Measurements from ENCODE around the gene DNER. TPM values are rescaled to one million over a fixed set of nuclear protein-coding genes. Genes with fewer than 3 reads are reported as not detected.
A peak's percentile ranks its signal among the peaks of the same experiment; 100 is the strongest.

Gene DNER
- total RNA-seq, 1 donor = 0.72 TPM

DNA sequence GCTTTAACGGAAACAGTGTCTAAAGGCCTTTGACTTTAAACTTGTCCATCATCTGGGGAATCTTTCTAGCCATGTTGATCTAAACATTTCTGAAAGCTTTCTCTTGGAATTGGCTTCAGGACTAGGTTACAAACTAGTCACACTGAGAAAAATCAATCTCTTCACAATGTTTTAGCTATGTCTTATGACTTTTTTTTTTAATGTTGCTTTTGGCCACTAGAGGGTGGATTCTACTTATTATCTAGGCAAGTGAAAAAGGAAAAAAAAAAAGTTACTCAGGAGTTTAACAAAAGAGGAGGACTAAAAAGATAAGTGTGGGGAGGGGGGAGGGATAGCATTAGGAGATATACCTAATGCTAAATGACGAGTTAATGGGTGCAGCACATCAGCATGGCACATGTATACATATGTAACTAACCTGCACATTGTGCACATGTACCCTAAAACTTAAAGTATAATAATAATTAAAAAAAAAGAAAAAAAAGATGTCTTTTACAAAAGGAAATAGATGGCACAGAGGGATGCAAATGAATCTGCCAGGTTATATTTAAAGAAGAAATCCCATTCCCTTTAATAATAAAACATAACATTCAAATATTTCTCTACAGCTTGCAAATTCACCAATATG is 282.9 kb downstream of the DNER start:
- TF ChIP-seq, protein P1, sequence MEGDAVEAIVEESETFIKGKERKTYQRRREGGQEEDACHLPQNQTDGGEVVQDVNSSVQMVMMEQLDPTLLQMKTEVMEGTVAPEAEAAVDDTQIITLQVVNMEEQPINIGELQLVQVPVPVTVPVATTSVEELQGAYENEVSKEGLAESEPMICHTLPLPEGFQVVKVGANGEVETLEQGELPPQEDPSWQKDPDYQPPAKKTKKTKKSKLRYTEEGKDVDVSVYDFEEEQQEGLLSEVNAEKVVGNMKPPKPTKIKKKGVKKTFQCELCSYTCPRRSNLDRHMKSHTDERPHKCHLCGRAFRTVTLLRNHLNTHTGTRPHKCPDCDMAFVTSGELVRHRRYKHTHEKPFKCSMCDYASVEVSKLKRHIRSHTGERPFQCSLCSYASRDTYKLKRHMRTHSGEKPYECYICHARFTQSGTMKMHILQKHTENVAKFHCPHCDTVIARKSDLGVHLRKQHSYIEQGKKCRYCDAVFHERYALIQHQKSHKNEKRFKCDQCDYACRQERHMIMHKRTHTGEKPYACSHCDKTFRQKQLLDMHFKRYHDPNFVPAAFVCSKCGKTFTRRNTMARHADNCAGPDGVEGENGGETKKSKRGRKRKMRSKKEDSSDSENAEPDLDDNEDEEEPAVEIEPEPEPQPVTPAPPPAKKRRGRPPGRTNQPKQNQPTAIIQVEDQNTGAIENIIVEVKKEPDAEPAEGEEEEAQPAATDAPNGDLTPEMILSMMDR (IDR thresholded peaks at IDR 0.05; ENCODE audit: insufficient read depth, low read length) = peak; percentile 56
- peak; percentile 86 for DNase-seq (ENCODE audit: low read depth)
- no peak overlapping the region for H3K4me3 ChIP-seq (ENCODE audit: low read depth, low read length)

DNA sequence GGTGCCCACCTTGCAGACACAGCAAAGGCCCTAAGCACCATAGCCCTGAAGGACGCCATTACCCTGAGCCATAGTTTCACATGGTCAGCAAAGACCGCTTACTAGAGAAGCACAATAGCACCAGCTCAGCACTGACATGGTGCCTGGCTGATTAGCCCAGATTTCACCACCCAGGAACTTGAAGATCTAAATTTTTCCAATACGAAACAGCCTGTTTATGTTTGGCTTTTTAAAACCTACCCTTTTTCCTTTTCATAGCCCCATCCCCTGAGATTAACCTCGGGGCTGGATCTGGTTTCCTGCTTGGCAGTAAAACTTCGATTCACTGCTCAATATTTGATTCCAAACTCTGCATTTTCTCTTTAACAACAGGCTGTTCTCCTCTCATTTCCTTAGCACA is 284.8 kb downstream of the DNER start:
- no peak overlapping the region for H3K4me3 ChIP-seq (ENCODE audit: low read depth, low read length)
- no peak for DNase-seq (ENCODE audit: low read depth)
- TF ChIP-seq, protein P1 (IDR thresholded peaks at IDR 0.05; ENCODE audit: insufficient read depth, low read length) = no peak

DNA sequence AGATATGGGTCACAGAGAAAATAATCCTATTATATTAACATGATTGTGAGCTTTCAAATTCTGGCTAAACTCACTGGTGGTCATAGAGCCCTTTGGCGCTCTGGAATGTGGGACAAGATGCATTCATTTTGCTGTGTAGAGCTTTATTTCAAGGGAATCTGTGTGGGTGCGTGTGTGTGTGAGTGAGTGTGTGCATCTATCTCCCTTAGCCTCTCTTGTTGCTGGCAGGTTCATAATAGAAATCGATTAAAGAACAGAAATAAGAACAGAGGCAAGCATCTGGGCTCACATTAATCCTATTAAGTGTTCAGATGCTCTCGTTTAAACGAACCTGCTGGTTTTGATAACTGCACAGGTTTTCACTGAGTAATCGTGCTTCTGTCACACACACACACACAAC is 287.9 kb downstream of the DNER start:
- no peak overlapping the region for H3K4me3 ChIP-seq (ENCODE audit: low read depth, low read length)
- DNase-seq (ENCODE audit: low read depth) = no peak
- TF ChIP-seq, protein P1 (IDR thresholded peaks at IDR 0.05; ENCODE audit: insufficient read depth, low read length) = no peak

DNA sequence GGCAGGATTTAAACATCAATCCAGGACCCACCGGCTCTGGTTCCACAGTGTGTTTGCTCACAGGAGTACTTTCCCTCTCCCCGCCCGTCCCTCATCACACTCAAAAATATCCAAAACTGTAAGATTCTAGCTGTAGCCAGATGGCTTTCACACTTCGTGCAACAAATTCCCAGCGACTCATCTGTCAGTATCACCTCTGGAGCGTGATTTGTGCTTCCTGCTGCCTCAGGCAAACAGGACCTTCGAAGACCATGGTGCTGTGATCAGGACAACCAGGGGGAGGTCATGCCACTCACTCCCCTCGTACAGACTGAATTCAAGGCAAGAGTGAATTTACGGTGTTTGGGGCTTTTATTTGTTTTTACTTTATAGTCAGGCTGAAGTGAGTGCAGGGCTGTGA is 288.8 kb downstream of the DNER start:
- DNase-seq (ENCODE audit: low read depth) = no peak
- TF ChIP-seq, protein P1 (IDR thresholded peaks at IDR 0.05; ENCODE audit: insufficient read depth, low read length) = no peak

DNA sequence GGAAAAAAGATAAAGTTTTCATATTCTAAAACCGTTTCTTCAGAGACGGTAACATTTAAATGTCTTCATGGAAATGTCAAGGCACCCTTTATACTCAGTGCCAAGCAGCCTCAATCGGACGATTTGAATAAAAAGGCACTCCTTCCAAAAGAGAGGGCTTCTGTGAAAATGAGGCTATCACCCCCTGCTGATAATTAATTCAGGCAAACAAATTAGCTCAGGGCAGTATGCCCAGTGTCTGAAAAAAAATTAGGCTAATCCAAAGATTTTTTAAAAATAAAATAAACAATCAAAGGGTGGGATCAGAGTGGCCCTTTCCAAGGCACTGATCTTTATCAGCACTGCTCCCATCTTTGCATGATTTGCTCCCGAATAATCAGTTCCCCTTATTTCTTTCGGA is 292.3 kb downstream of the DNER start:
- no peak overlapping the region for H3K4me3 ChIP-seq (ENCODE audit: low read depth, low read length)
- no peak for DNase-seq (ENCODE audit: low read depth)
- TF ChIP-seq, protein P1 (IDR thresholded peaks at IDR 0.05; ENCODE audit: insufficient read depth, low read length) = no peak

More for the DNA sequence above, 288.8 kb downstream of the DNER start:
- H3K4me3 ChIP-seq (ENCODE audit: low read depth, low read length) = no peak overlapping the region

DNA sequence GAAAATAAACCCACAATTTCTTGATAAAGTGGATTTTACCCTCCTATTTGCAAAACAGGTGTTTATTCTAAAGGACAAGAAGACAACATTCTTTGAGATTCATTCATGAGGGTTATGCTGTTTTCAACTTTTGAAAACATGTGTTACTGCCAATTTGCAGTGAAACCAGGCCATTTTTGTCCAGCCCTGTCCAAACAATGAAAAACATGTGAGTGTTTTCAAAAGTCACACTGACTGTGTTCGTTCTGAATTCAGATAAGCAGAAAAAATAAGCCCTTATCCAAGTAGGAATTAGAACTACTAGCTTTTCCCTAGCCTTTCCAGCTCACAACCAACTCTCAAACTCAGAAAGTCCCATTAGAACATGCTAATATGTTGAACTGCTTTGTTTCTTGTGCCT is 295.2 kb downstream of the DNER start:
- TF ChIP-seq, protein P1 (IDR thresholded peaks at IDR 0.05; ENCODE audit: insufficient read depth, low read length) = no peak
- H3K4me3 ChIP-seq (ENCODE audit: low read depth, low read length) = no peak overlapping the region
- DNase-seq (ENCODE audit: low read depth) = peak; percentile 87

DNA sequence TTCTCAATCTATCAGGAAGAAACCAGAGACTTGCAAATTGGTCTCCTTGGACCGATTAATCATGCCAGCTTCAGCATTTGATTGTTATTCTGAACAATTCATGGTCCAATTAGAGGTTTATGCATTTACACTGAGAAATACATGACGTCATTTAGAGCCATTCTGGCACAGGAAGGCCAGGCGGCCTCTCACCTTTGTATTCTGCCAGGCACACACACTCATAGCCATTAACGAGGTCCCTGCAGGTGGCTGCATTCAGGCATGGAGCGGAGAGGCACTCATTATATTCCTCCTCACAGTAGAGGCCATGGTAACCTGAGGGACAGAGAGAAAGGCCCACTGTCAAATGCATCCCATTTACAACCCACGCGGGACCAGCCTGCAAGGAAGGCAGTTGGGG is 296.4 kb downstream of the DNER start:
- no peak overlapping the region for H3K4me3 ChIP-seq (ENCODE audit: low read depth, low read length)
- TF ChIP-seq, protein P1 (IDR thresholded peaks at IDR 0.05; ENCODE audit: insufficient read depth, low read length) = no peak
- DNase-seq (ENCODE audit: low read depth) = no peak
